IPS-18a (cell line): ENCODE data around the gene AKAP13.
A peak's percentile ranks its signal among the peaks of the same experiment; 100 is the strongest.

Source experiments
- H3K27ac ChIP-seq: one replicate; pipeline ENCODE4 v1.5.1; 2013; ENCODE audit warnings: low read length
- H3K27me3 ChIP-seq: one replicate; pipeline ENCODE4 v1.6.1; 2013; ENCODE audit warnings: mild to moderate bottlenecking, low read length; ENCODE audit not compliant: control insufficient read depth, insufficient read depth
- H3K36me3 ChIP-seq: one replicate; pipeline ENCODE4 v1.6.1; 2013; ENCODE audit warnings: low read depth, low read length; ENCODE audit not compliant: control insufficient read depth
- H3K4me1 ChIP-seq: one replicate; pipeline ENCODE4 v1.6.1; 2013; ENCODE audit warnings: low read depth, low read length; ENCODE audit not compliant: control insufficient read depth
- H3K4me3 ChIP-seq: one replicate; pipeline ENCODE4 v1.5.1; 2013; ENCODE audit warnings: low read length
- H3K9ac ChIP-seq: one replicate; pipeline ENCODE4 v1.6.1; 2013; ENCODE audit warnings: mild to moderate bottlenecking, low read length, moderate library complexity
- H3K9me3 ChIP-seq: one replicate; pipeline ENCODE4 v1.6.1; 2013; ENCODE audit warnings: low read depth, low read length; ENCODE audit not compliant: control insufficient read depth

AKAP13 gene

DNA sequence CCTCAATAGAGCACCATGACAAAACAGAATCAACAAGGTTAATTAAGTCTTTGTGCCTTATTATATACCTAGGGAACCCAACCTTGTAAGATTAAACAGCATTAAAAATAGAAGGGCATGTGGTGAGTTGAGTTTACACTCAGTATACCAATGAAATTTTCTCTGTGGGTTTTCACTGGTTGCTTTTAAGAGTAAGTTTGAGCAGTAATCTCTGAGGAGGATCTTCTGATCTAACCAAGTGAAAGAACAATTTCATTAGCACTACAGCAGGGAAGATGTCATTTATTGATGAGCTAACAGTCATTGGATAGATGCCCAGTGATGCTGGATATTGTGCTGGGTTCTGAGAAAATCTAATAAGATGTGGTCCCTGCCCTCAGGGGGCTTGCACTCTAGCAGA is 26.9 kb upstream of the AKAP13 start:
- no peak overlapping the region for H3K4me3 ChIP-seq
- H3K4me1 ChIP-seq = no peaks in the 10 kb centered on the region
- H3K27ac ChIP-seq = no peak overlapping the region
- H3K9ac ChIP-seq = no peak overlapping the region
- H3K36me3 ChIP-seq = no peaks in the 10 kb centered on the region
- H3K9me3 ChIP-seq = no peaks in the 10 kb centered on the region
- H3K27me3 ChIP-seq = no peaks in the 10 kb centered on the region

DNA sequence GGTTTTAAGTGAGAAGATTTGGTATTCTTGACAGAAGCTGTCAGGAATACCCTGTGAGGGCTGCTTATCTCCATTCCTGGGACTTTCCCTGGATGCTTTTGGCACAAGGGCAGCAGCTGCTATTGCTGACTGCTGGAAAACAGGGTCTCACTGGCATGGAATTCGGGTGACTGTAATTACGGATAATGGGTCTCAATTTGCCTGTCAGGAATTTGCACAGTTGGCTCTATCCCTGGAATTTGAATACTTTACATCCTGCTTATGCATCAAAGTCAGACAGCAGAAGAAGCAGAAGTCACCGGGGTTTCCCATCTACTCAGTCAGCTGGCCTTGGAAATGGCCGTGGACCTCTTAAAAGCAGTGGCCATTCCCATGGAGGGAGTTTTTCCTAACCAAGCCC is 25.9 kb upstream of the AKAP13 start:
- Histone ChIP-seq H3K9ac (no peak overlapping the region), H3K4me3 (no peak overlapping the region), H3K27me3 (no peaks in the 10 kb centered on the region), H3K9me3 (no peaks in the 10 kb centered on the region), H3K36me3 (no peaks in the 10 kb centered on the region), H3K4me1 (no peaks in the 10 kb centered on the region), H3K27ac (no peak overlapping the region)

DNA sequence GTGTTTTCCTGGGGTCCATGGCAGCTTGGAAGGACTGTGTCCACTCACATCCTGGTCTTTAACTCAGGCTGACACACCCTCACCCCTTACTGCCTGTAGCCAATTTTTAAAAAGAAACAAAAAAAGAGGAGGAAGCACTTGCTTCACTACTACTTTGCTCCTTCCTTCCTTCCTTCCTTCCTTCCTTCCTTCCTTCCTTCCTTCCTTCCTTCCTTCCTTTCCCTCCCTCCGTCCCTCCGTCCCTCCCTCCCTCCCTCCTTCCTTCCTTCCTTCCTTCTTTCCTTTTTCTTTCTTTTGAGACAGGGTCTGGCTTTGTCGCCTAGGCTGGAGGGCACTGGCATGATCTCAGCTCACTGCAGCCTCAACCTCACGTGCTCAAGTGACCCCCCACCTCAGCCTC is 25.5 kb upstream of the AKAP13 start:
- Histone ChIP-seq H3K27ac (no peak overlapping the region), H3K4me3 (no peak overlapping the region), H3K27me3 (no peaks in the 10 kb centered on the region), H3K9ac (no peak overlapping the region), H3K4me1 (no peaks in the 10 kb centered on the region), H3K36me3 (no peaks in the 10 kb centered on the region), H3K9me3 (no peaks in the 10 kb centered on the region)

DNA sequence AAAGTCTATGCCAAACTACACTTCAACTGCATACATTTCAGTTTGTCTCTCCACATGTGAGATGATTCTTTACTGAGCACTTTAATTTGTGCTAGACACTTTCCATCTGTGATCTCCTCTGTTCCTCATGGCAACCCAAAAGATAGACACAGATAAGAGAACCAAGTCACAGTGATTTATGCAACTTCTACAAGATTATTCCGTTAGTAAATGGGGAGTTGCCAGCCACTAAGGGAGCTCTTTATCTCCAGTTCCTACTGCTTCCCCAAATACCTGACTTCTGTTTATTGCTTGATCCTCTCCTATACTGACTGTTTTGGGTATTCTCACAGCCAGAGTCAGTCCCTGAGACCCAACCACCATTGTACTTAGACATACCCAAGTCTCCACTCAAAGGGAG is 24.1 kb upstream of the AKAP13 start:
- no peak overlapping the region for H3K4me3 ChIP-seq
- H3K27me3 ChIP-seq = no peaks in the 10 kb centered on the region
- no peaks in the 10 kb centered on the region for H3K36me3 ChIP-seq
- no peaks in the 10 kb centered on the region for H3K9me3 ChIP-seq
- no peak overlapping the region for H3K9ac ChIP-seq
- no peaks in the 10 kb centered on the region for H3K4me1 ChIP-seq
- H3K27ac ChIP-seq = no peak overlapping the region

DNA sequence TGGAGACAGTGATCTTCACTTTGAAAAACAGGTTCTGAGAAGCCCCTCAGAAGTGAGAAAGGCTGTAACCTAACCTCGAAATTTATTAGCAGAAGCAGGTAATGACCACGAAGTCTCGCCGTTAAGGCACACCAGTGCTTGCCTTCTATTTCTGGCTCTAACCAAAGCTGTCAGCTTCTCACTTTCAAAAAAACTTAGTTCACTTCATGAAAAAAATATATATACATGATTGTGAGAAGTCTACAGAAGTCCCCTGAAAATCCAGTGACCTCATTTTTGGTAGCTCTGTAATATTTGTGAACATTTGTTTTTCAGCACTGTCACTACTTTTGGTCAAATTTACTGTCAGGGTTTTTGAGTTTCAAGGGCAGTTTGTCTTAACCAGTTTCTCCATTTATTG is 19.1 kb upstream of the AKAP13 start:
- Histone ChIP-seq H3K36me3 (no peaks in the 10 kb centered on the region), H3K9ac (no peak overlapping the region), H3K27ac (no peak overlapping the region), H3K9me3 (no peaks in the 10 kb centered on the region), H3K4me3 (no peak overlapping the region), H3K27me3 (no peaks in the 10 kb centered on the region), H3K4me1 (no peaks in the 10 kb centered on the region)

DNA sequence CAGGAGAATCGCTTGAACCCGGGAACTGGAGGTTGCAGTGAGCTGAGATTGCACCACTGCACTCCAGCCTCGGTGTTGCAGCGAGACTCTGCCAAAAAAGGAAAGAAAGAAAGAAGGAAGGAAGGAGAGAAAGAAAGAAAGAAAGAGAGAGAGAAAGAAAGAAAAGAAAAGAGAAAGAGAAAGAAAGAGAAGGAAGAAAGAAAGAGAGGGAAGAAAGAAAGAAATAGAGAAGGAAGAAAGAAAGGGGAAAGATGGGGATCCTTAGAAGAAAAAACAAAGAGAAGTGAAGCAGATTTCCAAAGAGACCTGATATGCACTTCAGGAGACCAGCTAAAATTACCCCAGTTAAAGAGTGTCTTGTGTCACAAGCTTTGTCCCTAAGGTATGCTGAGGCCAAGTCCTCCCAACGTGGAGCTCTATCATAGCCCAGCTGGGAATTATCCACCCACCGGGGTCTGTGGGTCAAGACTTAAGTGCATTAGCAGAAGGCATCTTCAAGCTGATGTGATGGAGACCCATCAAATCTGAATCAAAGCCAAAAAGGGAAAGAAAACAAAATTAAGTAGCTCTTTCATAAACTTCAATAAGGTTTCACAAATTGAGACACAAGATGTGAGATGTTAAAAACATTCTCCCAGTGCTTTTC is 17.8 kb upstream of the AKAP13 start:
- Histone ChIP-seq H3K27ac (no peak overlapping the region), H3K9ac (no peak overlapping the region), H3K36me3 (no peaks in the 10 kb centered on the region), H3K4me3 (no peak overlapping the region), H3K27me3 (no peaks in the 10 kb centered on the region), H3K9me3 (no peaks in the 10 kb centered on the region), H3K4me1 (no peaks in the 10 kb centered on the region)

DNA sequence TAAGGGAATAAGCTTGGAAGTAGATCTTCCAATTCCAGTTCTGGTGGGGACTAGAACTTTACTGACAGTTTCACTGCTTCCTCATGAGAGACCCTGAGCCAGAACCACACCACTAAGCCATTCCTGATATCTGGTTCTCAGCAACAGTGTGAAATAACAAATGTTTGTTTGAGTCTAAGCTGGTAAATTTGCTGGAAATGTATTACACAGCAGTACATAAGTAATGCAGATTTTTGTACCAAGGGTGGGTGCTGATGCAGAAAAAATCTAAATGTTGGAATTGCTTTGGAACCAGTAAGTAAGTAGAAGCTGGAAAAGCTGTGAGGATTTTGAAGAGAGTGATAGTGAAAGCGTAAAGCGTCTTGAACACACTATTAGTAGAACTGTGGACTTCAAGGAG is 14.4 kb upstream of the AKAP13 start:
- H3K4me1 ChIP-seq = no peaks in the 10 kb centered on the region
- H3K27ac ChIP-seq = no peak overlapping the region
- no peaks in the 10 kb centered on the region for H3K36me3 ChIP-seq
- H3K4me3 ChIP-seq = no peak overlapping the region
- H3K9me3 ChIP-seq = no peaks in the 10 kb centered on the region
- no peak overlapping the region for H3K9ac ChIP-seq
- no peaks in the 10 kb centered on the region for H3K27me3 ChIP-seq

GRCh38 chr15:85367741-85368140 is 12.7 kb upstream of the AKAP13 start:
- no peak overlapping the region for H3K9ac ChIP-seq
- no peaks in the 10 kb centered on the region for H3K36me3 ChIP-seq
- no peaks in the 10 kb centered on the region for H3K9me3 ChIP-seq
- no peaks in the 10 kb centered on the region for H3K4me1 ChIP-seq
- no peak overlapping the region for H3K4me3 ChIP-seq
- no peak overlapping the region for H3K27ac ChIP-seq
- H3K27me3 ChIP-seq = no peaks in the 10 kb centered on the region

DNA sequence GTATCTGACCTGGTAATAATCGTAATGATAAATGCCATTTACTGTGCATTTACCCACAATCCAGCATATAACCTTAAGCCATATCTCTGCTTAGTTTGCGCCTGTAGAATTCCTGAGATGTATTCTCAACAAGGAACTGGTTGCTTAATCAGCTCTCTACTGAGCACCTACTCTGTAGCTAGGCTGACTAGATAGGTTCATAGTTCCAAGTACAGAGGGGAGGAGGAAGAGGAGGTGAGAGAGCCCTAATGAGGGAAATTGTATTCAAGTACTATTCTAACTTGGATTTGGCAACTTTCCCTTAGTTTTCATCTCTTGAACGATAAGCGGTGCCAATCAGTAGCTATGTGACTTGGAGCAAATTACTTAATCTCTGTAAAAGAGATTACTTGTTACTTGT is 5.6 kb upstream of the AKAP13 start:
- H3K4me3 ChIP-seq = no peak overlapping the region
- no peak overlapping the region for H3K9ac ChIP-seq
- peaks cover 4% of the 10 kb centered on the region for H3K4me1 ChIP-seq
- H3K27ac ChIP-seq = no peak overlapping the region
- H3K27me3 ChIP-seq = no peaks in the 10 kb centered on the region
- no peaks in the 10 kb centered on the region for H3K36me3 ChIP-seq
- H3K9me3 ChIP-seq = no peaks in the 10 kb centered on the region

- no peaks in the 10 kb centered on the region for H3K36me3 ChIP-seq
- H3K4me1 ChIP-seq = peaks cover 12% of the 10 kb centered on the region
- H3K27me3 ChIP-seq = no peaks in the 10 kb centered on the region
- no peak overlapping the region for H3K27ac ChIP-seq
- no peak overlapping the region for H3K9ac ChIP-seq
- H3K4me3 ChIP-seq = no peak overlapping the region
- H3K9me3 ChIP-seq = no peaks in the 10 kb centered on the region
Observed at GRCh38 chr15:85377269-85377668, 3.1 kb upstream of the AKAP13 start.

DNA sequence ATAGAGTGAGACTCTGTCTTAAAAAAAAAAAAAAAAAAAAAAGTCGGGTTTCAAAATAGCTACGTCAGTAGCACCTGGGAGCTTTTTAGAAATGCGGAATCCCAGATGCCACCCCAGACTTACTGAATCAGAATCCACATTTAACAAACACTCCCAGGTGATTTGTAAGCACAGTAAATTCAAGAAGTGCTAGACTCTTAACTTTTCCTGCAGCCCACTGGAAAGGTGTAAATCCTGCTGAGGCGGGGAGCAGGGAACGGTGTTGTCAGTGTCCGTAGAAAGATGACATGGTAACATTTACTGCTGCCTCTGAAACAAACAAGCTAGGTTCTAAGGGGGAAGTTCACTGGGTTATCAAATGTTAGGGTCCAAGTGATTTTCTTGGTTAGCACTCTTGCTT is 2.4 kb upstream of the AKAP13 start:
- Histone ChIP-seq H3K36me3 (no peaks in the 10 kb centered on the region), H3K27ac (no peak overlapping the region), H3K27me3 (no peaks in the 10 kb centered on the region), H3K4me3 (no peak overlapping the region), H3K4me1 (peaks cover 12% of the 10 kb centered on the region), H3K9ac (no peak overlapping the region), H3K9me3 (no peaks in the 10 kb centered on the region)

DNA sequence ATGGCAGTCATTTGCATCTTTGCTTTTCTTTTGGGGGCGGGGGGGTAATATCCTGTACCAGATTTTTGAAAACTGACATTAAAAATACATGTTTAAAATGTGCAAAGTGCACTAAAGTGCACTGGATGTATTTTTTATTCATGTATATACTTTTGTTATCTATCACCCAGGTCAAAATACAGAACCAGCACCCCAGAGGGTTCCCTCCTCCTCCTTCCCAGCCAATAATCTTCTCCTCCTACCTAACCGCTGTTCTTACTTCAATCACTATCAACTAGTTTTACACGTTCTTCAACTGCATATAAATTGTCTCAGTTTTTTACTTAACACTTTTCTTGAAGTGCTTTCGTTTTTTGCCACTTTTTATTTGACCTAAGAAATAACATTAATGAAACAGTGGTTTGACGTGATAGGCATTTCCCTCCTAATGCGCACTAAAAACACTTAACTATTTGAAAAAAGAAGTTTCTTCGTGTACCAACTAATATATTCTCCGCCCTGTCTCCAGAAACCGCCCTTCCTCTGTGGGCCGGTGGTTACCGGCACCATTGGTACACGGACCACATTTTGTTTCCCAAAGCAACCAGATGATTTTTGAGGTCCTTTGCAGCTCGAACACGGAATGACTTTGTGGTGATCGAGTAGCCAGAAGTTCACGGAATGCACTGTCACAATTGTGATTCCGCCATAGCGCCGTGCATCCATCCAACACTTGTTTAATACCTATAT is 836 bp upstream of the AKAP13 start:
- Histone ChIP-seq H3K9ac (peak overlapping the region; percentile 57), H3K4me3 (peak overlapping the region; percentile 81), H3K9me3 (no peaks in the 10 kb centered on the region), H3K4me1 (peaks cover 12% of the 10 kb centered on the region), H3K27ac (no peak overlapping the region), H3K36me3 (no peaks in the 10 kb centered on the region), H3K27me3 (no peaks in the 10 kb centered on the region)
